ENCODE measurements around the gene LHX4.

LHX4 gene

GRCh38 chr1:180229483-180230415 lies at the start of gene LHX4:
Gene LHX4, plus strand, starts transcription at chr1:180230264. Its CDS starts 266 bp downstream, at chr1:180230530.
- peak; percentile 58 for DNase-seq (ENCODE audit: low spot score)

- no peak for DNase-seq (ENCODE audit: low spot score)
These were observed 49.0 kb upstream of the LHX4 start for GRCh38 chr1:180181048-180181447.

GRCh38 chr1:180181996-180182642 lies 47.9 kb upstream of the LHX4 start:
- no peak for DNase-seq (ENCODE audit: low spot score)

GRCh38 chr1:180182643-180183311 lies 47.3 kb upstream of the LHX4 start:
- DNase-seq (ENCODE audit: low spot score): no peak

- DNase-seq (ENCODE audit: low spot score): no peak
These were observed 46.6 kb upstream of the LHX4 start for GRCh38 chr1:180183426-180183825.

- no peak for DNase-seq (ENCODE audit: low spot score)
These were observed 46.0 kb upstream of the LHX4 start for GRCh38 chr1:180184041-180184440.

- no peak for DNase-seq (ENCODE audit: low spot score)
These were observed 44.8 kb upstream of the LHX4 start for GRCh38 chr1:180185281-180185680.

GRCh38 chr1:180185971-180186645 lies 44.0 kb upstream of the LHX4 start:
- no peak for DNase-seq (ENCODE audit: low spot score)

GRCh38 chr1:180186831-180187230 lies 43.2 kb upstream of the LHX4 start:
- no peak for DNase-seq (ENCODE audit: low spot score)

- DNase-seq (ENCODE audit: low spot score): no peak
These were observed 42.4 kb upstream of the LHX4 start for GRCh38 chr1:180187626-180188025.

- peak; percentile 77 for DNase-seq (ENCODE audit: low spot score)
These were observed 42.0 kb upstream of the LHX4 start for GRCh38 chr1:180188091-180188506.

- DNase-seq (ENCODE audit: low spot score): no peak
These were observed 41.3 kb upstream of the LHX4 start for GRCh38 chr1:180188684-180189175.

- no peak for DNase-seq (ENCODE audit: low spot score)
These were observed 40.0 kb upstream of the LHX4 start for GRCh38 chr1:180190091-180190490.

- DNase-seq (ENCODE audit: low spot score): no peak
These were observed 37.9 kb upstream of the LHX4 start for GRCh38 chr1:180192172-180192571.

- no peak for DNase-seq (ENCODE audit: low spot score)
These were observed 36.7 kb upstream of the LHX4 start for GRCh38 chr1:180193141-180194047.

GRCh38 chr1:180194048-180194425 lies 36.0 kb upstream of the LHX4 start:
- no peak for DNase-seq (ENCODE audit: low spot score)

- no peak for DNase-seq (ENCODE audit: low spot score)
These were observed 35.4 kb upstream of the LHX4 start for GRCh38 chr1:180194546-180195207.

GRCh38 chr1:180195401-180195800 lies 34.7 kb upstream of the LHX4 start:
- DNase-seq (ENCODE audit: low spot score): no peak

GRCh38 chr1:180195916-180196315 lies 34.1 kb upstream of the LHX4 start:
- DNase-seq (ENCODE audit: low spot score): no peak

GRCh38 chr1:180196436-180197003 lies 33.5 kb upstream of the LHX4 start:
- no peak for DNase-seq (ENCODE audit: low spot score)
